Mesenteric fat pad (tissue), 1 donor: Measurements from ENCODE around the gene RASA1. TPM values are rescaled to one million over a fixed set of nuclear protein-coding genes. Genes with fewer than 3 reads are reported as not detected.

Experiments used
- DNase-seq: peaks from one replicate; pipeline ENCODE4 v3.0.0-alpha.2; 2020; ENCODE audit warnings: low spot score
- total RNA-seq: library from RNA; stranded (reverse); fragmentation: NEBNext Ultra II Directional; extraction: Animal tissue kit (Norgen Biotek cat#: 25700); gene quantifications from one replicate; pipeline ENCODE4 v1.2.1, GENCODE V29; 2021
- donor health status: DM: yes; HTN: yes; CAD: no.

The RASA1 gene
- total RNA-seq, 1 donor from 2014 or later: 23.5 TPM

- no peak for DNase-seq
Observed at GRCh38 chr5:87359106-87359505, 91.4 kb downstream of the RASA1 start.

GRCh38 chr5:87360132-87360531 lies 92.4 kb downstream of the RASA1 start:
- DNase-seq: peak; percentile 71

GRCh38 chr5:87361031-87361445 lies 93.4 kb downstream of the RASA1 start:
- DNase-seq: no peak

- no peak for DNase-seq
Observed at GRCh38 chr5:87361536-87362213, 94.0 kb downstream of the RASA1 start.

- DNase-seq: no peak
Observed at GRCh38 chr5:87367243-87367642, 99.6 kb downstream of the RASA1 start.

GRCh38 chr5:87368601-87369000 lies 100.9 kb downstream of the RASA1 start:
- no peak for DNase-seq

GRCh38 chr5:87369431-87369830 lies 101.7 kb downstream of the RASA1 start:
- no peak for DNase-seq

- DNase-seq: no peak
Observed at GRCh38 chr5:87372705-87373104, 105.0 kb downstream of the RASA1 start.

GRCh38 chr5:87382224-87382623 lies 114.5 kb downstream of the RASA1 start:
- no peak for DNase-seq

- DNase-seq: no peak
Observed at GRCh38 chr5:87383216-87383615, 115.5 kb downstream of the RASA1 start.

- no peak for DNase-seq
Observed at GRCh38 chr5:87385802-87386201, 118.1 kb downstream of the RASA1 start.

GRCh38 chr5:87388129-87388528 lies 120.4 kb downstream of the RASA1 start:
- DNase-seq: no peak

- no peak for DNase-seq
Observed at GRCh38 chr5:87389296-87390034, 121.8 kb downstream of the RASA1 start.

GRCh38 chr5:87390075-87390474 lies 122.4 kb downstream of the RASA1 start:
- DNase-seq: no peak

GRCh38 chr5:87390576-87391199 lies 123.0 kb downstream of the RASA1 start:
- DNase-seq: no peak

- DNase-seq: no peak
Observed at GRCh38 chr5:87392170-87392569, 124.5 kb downstream of the RASA1 start.

GRCh38 chr5:87392801-87393200 lies 125.1 kb downstream of the RASA1 start:
- no peak for DNase-seq

GRCh38 chr5:87393331-87393730 lies 125.6 kb downstream of the RASA1 start:
- DNase-seq: no peak

GRCh38 chr5:87394411-87395165 lies 126.9 kb downstream of the RASA1 start:
- no peak for DNase-seq

- DNase-seq: no peak
Observed at GRCh38 chr5:87398981-87399614, 131.4 kb downstream of the RASA1 start.

- DNase-seq: no peak
Observed at GRCh38 chr5:87399720-87400119, 132.0 kb downstream of the RASA1 start.
